A673 (cell line): ENCODE results near the gene SLC22A4.

Source experiments
- CTCF ChIP-seq: fragments of 300-800, 200-600 bp; sonication (generic); conservative IDR thresholded peaks from 2 replicates; pipeline ENCODE4 v1.5.1; 2017; ENCODE audit warnings: low read depth, mild to moderate bottlenecking, antibody characterized with exemption, low read length, moderate library complexity, mixed read lengths
- EZH2 ChIP-seq: fragments of 200-600 bp; sonication (generic); IDR thresholded peaks from 2 replicates; pipeline ENCODE4 v1.6.1; 2017; ENCODE audit warnings: borderline replicate concordance, low read depth, mild to moderate bottlenecking, mixed read lengths, antibody characterized with exemption, low read length; ENCODE audit not compliant: poor library complexity, severe bottlenecking

GRCh38 chr5:132256086-132256782, 38.0 kb upstream of the SLC22A4 start:
- TF ChIP-seq CTCF, result no peak
- TF ChIP-seq EZH2, result no peak
